ENCODE data around the gene NCL.
"Not testable (repeated sequence)": the region's sequence is repeated elsewhere in the genome, so short reads cannot be mapped to it uniquely, and the experiment has no call there.

The NCL gene

GRCh38 chr2:231467016-231467545 is 2.8 kb upstream of the NCL start:
- H3K27ac ChIP-seq: no peak overlapping the region
- no peak for TF ChIP-seq CTCF (conservative IDR thresholded peaks at IDR 0.05)

- H3K27ac ChIP-seq: peak overlapping the region; percentile 96
- TF ChIP-seq CTCF (conservative IDR thresholded peaks at IDR 0.05): no peak
Measured at GRCh38 chr2:231464576-231465540, 574 bp upstream of the NCL start.

GRCh38 chr2:231462729-231463465 is 1.4 kb downstream of the NCL start:
- H3K27ac ChIP-seq: peak overlapping the region; percentile 96
- no peak for TF ChIP-seq CTCF (conservative IDR thresholded peaks at IDR 0.05)

- H3K27ac ChIP-seq: no peak overlapping the region
- no peak for TF ChIP-seq CTCF (conservative IDR thresholded peaks at IDR 0.05)
Measured at GRCh38 chr2:231461516-231461971, 2.7 kb downstream of the NCL start.

GRCh38 chr2:231460841-231461240 is 3.4 kb downstream of the NCL start:
- H3K27ac ChIP-seq: not testable (repeated sequence)

- TF ChIP-seq CTCF (conservative IDR thresholded peaks at IDR 0.05): no peak
- H3K27ac ChIP-seq: no peak overlapping the region
Measured at GRCh38 chr2:231460073-231460835, 4.0 kb downstream of the NCL start.

GRCh38 chr2:231458368-231458767 is 5.9 kb downstream of the NCL start:
- no peak for TF ChIP-seq CTCF (conservative IDR thresholded peaks at IDR 0.05)
- H3K27ac ChIP-seq: no peak overlapping the region

Data from VCaP (cell line).